Central memory CD8-positive, alpha-beta T cell (primary cell): ENCODE measurements around the gene TRAK1.

Source experiments
- ATAC-seq: fragments of 150-1000 bp; cut with Tn5 transposase; replicated peaks from 2 replicates; pipeline ENCODE4 v1.10.0; 2022; ENCODE audit warnings: mild to moderate bottlenecking, moderate FRiP score, moderate number of reproducible peaks; ENCODE audit not compliant: poor library complexity, severe bottlenecking; ENCODE audit errors: extremely low read depth
- DNase-seq, 2 donors: peaks; one replicate each; pipeline ENCODE4 v3.0.0; 2021; ENCODE audit warnings: low spot score in 2 of 2
- H3K27ac Mint-ChIP-seq: one replicate; pipeline ENCODE4 v1.8.0; 2022; ENCODE audit warnings: low read depth, mild to moderate bottlenecking, moderate library complexity, mixed read lengths
- H3K27me3 Mint-ChIP-seq: one replicate; pipeline ENCODE4 v1.8.0; 2022; ENCODE audit warnings: mixed read lengths
- H3K36me3 Mint-ChIP-seq: one replicate; pipeline ENCODE4 v1.8.0; 2022; ENCODE audit warnings: mild to moderate bottlenecking, moderate library complexity, mixed read lengths; ENCODE audit not compliant: insufficient read depth
- H3K4me1 Mint-ChIP-seq: one replicate; pipeline ENCODE4 v1.8.0; 2022; ENCODE audit warnings: mixed read lengths
- H3K4me3 Mint-ChIP-seq: one replicate; pipeline ENCODE4 v1.8.0; 2022; ENCODE audit warnings: mild to moderate bottlenecking, moderate library complexity, mixed read lengths
- H3K9me3 Mint-ChIP-seq: one replicate; pipeline ENCODE4 v1.8.0; 2022; ENCODE audit warnings: mixed read lengths

TRAK1 gene

GRCh38 chr3:42056840-42057239 is 34.3 kb upstream of the TRAK1 start:
- Mint-ChIP-seq H3K27me3 (no peaks in the 10 kb centered on the region), H3K4me3 (no peak overlapping the region), H3K9me3 (no peaks in the 10 kb centered on the region), H3K36me3 (peaks cover 1% of the 10 kb centered on the region), H3K4me1 (peaks cover 28% of the 10 kb centered on the region), H3K27ac (no peak overlapping the region)
- DNase-seq (no peak), ATAC-seq (no peak)

DNA sequence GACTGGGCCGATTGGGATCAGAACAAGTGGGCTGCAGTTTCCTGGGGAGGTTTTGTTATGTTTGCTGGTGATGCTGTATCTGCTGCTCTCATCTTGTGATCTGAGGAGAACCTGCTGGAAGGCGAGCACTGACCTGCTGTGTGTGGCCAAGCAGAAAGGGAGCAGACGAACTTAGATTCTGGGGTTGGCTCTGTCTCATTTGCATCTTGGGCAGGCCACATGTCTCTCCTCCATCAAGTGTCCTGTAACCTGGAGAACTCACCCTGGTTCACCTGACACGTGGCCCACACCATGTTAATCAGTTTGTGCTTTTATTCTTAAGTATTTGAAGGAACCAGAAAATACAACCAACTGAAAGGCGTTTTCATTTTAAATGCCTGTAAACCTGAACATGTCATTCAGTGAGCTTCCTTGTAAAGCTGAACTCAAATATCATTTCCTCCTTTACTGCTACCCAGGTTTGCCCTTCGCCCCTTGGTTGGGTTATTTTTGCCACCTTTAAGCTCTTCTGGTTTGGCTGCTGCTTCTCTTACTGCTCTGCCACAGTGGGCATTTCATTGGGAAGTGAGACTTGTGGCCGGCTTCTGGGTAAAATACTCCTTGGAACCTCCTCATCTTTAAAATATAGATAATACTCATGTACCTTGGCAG is 33.5 kb upstream of the TRAK1 start:
- ATAC-seq (no peak), DNase-seq (no peak)
- Mint-ChIP-seq H3K36me3 (peaks cover 1% of the 10 kb centered on the region), H3K27ac (peak overlapping the region; percentile 48), H3K4me1 (peaks cover 28% of the 10 kb centered on the region), H3K27me3 (no peaks in the 10 kb centered on the region), H3K4me3 (no peak overlapping the region), H3K9me3 (no peaks in the 10 kb centered on the region)

GRCh38 chr3:42061025-42061712 is 30.0 kb upstream of the TRAK1 start:
- peaks cover 16% of the 10 kb centered on the region for H3K4me1 Mint-ChIP-seq
- peaks cover 2% of the 10 kb centered on the region for H3K36me3 Mint-ChIP-seq
- no peak overlapping the region for H3K27ac Mint-ChIP-seq
- H3K4me3 Mint-ChIP-seq = no peak overlapping the region
- DNase-seq (no peak), ATAC-seq (no peak)
- H3K9me3 Mint-ChIP-seq = no peaks in the 10 kb centered on the region
- no peaks in the 10 kb centered on the region for H3K27me3 Mint-ChIP-seq

DNA sequence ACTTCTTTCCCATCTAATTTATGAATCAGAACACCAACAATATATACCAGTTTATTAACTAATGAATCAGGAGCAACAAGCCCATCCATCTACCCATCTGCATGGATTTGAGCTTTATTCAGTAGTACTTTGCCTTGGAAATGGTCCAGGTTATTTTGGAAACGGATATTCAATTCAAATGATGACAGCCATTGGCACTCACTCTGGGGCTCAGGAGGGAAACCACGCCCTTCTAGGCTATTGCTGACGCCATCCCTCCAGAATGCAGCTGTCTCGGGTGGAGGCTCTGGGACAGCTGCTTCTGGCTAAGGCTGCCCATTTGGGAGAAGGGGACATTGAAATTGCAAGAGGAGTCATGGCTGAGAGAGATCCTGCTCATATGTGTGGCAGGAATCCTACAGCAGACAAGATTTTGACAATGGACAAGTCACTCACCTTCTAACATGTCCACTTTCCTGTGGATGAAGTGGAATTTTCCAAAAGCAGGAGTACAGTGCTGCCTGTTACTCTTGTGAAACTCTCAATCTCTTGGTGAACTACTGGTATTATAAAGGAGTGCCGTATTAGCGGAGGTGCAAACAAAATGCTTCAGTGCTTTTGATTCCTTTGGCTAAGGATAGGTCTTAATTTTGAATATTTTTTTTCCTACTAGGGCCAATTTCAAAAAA is 29.3 kb upstream of the TRAK1 start:
- Mint-ChIP-seq H3K27ac (no peak overlapping the region), H3K36me3 (peaks cover 2% of the 10 kb centered on the region), H3K4me1 (peaks cover 23% of the 10 kb centered on the region), H3K4me3 (no peak overlapping the region), H3K9me3 (no peaks in the 10 kb centered on the region), H3K27me3 (no peaks in the 10 kb centered on the region)
- DNase-seq (no peak), ATAC-seq (no peak)

GRCh38 chr3:42062464-42062863 is 28.7 kb upstream of the TRAK1 start:
- Mint-ChIP-seq H3K36me3 (peaks cover 2% of the 10 kb centered on the region), H3K4me3 (no peak overlapping the region), H3K27me3 (no peaks in the 10 kb centered on the region), H3K9me3 (no peaks in the 10 kb centered on the region), H3K27ac (no peak overlapping the region), H3K4me1 (peaks cover 27% of the 10 kb centered on the region)
- DNase-seq = no peak
- no peak for ATAC-seq

DNA sequence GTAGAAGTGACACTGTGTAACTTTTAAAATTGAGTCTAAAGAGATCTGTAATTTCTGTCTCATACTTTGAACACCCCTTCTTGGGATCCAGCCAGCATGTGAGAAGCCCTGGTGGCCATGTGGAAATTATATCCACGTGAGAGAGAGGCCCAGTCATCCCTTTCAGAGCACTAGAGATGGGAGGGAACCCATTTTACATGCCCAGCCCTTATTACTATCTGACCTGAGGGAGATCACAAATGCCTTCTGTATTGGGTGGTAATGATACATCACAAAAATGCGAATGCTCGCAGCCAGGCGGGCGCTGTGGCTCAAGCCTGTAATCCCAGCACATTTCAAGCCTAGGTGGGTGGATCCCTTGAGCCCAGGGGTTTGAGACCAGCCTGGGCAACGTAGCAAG is 27.3 kb upstream of the TRAK1 start:
- DNase-seq (no peak), ATAC-seq (no peak)
- H3K4me3 Mint-ChIP-seq = no peak overlapping the region
- no peaks in the 10 kb centered on the region for H3K27me3 Mint-ChIP-seq
- H3K36me3 Mint-ChIP-seq = peaks cover 2% of the 10 kb centered on the region
- no peaks in the 10 kb centered on the region for H3K9me3 Mint-ChIP-seq
- peaks cover 37% of the 10 kb centered on the region for H3K4me1 Mint-ChIP-seq
- H3K27ac Mint-ChIP-seq = no peak overlapping the region

GRCh38 chr3:42066516-42067181 is 24.5 kb upstream of the TRAK1 start:
- ATAC-seq = no peak
- Mint-ChIP-seq H3K4me1 (peaks cover 39% of the 10 kb centered on the region), H3K36me3 (peaks cover 1% of the 10 kb centered on the region), H3K27me3 (no peaks in the 10 kb centered on the region), H3K27ac (peak overlapping the region; percentile 46), H3K4me3 (no peak overlapping the region), H3K9me3 (no peaks in the 10 kb centered on the region)
- DNase-seq = no peak

DNA sequence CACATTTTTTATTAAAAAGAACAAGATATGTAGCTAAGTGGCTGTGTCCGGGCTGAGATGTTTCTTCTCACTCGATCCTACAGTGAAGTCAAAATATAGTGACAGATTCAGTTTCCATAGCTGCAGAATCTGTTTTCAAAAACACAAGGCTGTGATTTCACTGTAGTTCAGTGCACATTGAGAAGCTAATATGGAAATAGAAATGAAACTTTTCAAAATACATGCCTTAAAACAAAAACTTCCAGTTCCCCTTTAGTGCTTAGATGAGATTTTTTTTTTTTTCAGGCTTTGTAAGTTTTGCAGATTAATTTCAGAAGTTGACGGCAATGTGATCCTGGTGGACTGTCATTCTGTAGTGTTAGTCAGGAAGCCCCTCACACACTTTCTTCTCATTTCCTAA is 23.8 kb upstream of the TRAK1 start:
- DNase-seq (no peak), ATAC-seq (no peak)
- no peak overlapping the region for H3K4me3 Mint-ChIP-seq
- no peaks in the 10 kb centered on the region for H3K27me3 Mint-ChIP-seq
- H3K9me3 Mint-ChIP-seq = no peaks in the 10 kb centered on the region
- peaks cover 43% of the 10 kb centered on the region for H3K4me1 Mint-ChIP-seq
- peak overlapping the region; percentile 46 for H3K27ac Mint-ChIP-seq
- H3K36me3 Mint-ChIP-seq = peaks cover 1% of the 10 kb centered on the region

DNA sequence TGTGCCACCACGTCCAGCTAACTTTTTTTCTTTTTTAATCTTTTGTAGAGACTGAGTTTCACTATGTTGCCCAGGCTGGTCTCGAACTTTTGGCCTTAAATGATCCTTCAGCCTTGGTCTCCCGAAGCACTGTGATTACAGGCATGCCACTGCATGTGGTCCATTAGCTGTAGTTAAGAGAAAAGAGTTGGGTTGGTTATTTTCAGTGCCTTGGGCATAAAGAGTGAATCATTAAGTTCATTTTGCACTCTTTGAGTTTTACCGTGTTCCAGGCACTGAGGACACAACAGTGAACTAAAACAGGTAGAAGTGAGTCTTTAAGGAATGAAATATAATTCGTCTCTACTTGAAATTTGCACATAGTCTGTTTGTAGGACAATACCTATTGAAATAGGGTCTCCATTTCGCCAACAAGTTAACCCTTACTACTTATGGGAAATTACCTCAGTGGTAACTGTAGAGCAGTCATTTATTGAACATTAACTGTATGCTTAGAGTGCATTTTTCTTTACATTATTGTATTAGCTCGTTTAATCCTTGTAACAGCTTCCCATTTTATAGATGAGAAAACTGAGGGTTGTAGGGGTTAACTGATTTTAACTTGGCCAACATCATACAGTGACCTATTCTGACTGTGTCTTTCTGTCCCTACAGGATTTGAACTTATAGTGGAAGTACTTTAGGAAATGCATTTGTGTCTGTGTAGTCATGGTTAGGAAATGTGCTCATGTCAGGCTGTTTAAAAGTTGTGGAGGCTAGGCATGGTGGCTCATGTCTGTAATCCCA is 22.7 kb upstream of the TRAK1 start:
- Mint-ChIP-seq H3K9me3 (no peaks in the 10 kb centered on the region), H3K27ac (no peak overlapping the region), H3K4me1 (peaks cover 54% of the 10 kb centered on the region), H3K27me3 (no peaks in the 10 kb centered on the region), H3K36me3 (peaks cover 3% of the 10 kb centered on the region), H3K4me3 (no peak overlapping the region)
- DNase-seq (no peak), ATAC-seq (no peak)

DNA sequence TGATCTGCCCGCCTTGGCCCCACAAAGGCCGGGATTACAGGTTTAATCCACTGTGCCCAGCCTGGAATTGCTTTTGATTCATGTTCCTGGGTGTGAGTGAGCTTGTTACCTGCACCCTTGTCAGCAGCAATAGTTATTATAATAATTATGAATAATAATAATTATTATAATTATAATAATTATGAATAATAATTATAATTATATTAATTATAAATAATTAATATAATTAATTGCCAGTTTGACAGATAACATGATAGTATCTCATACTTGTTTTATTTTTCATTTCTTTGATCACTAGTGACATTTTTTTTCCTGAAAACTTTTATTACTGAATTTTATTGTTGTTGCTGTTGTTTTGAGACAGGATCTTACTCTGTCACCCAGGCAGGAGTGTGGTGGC is 21.1 kb upstream of the TRAK1 start:
- Mint-ChIP-seq H3K9me3 (no peaks in the 10 kb centered on the region), H3K4me3 (no peak overlapping the region), H3K36me3 (peaks cover 3% of the 10 kb centered on the region), H3K27me3 (no peaks in the 10 kb centered on the region), H3K27ac (no peak overlapping the region), H3K4me1 (peaks cover 66% of the 10 kb centered on the region)
- ATAC-seq (no peak), DNase-seq (no peak)

DNA sequence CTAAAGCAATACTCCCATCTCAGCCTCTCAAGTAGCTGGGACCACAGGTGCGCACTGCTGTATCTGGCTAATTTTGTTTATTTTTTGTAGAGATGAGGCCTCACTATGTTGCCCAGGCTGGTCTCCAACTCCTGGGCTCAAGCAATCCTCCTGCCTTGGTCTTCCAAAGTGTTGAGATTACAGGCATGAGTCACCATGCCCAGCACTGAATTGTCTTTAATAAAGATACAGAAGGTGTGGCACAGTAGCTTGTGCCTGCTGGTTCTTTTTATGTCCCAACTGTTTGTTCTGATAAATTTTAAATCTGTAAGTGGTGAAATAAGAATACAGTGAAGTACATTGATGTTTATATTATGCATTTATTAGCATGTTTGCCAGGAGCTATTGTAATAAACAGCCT is 20.6 kb upstream of the TRAK1 start:
- Mint-ChIP-seq H3K4me1 (peaks cover 66% of the 10 kb centered on the region), H3K4me3 (no peak overlapping the region), H3K36me3 (peaks cover 3% of the 10 kb centered on the region), H3K9me3 (no peaks in the 10 kb centered on the region), H3K27ac (no peak overlapping the region), H3K27me3 (no peaks in the 10 kb centered on the region)
- DNase-seq = no peak
- no peak for ATAC-seq
